ENCODE results near the gene C16orf78.

GRCh38 chr16:49431040-49431439 is 57.4 kb downstream of the C16orf78 start:
- TF ChIP-seq YY1 (IDR thresholded peaks at IDR 0.05; ENCODE audit: insufficient read depth, insufficient read length) (no peak), SUZ12 (IDR thresholded peaks at IDR 0.05; ENCODE audit: extremely low read depth, insufficient read depth, insufficient read length) (no peak), ZNF274 (IDR thresholded peaks at IDR 0.05; ENCODE audit: low read depth, low read length) (no peak)

Measured in NT2/D1 (cell line).